GM12892 (cell line): ENCODE measurements around the gene LCE1F.

Experiments used
- POLR2A ChIP-seq: IDR thresholded peaks from 2 replicates; pipeline ENCODE4 v1.6.1; 2011; ENCODE audit warnings: low read depth, low read length, control low read depth
- POLR2AphosphoS5 ChIP-seq: IDR thresholded peaks from 2 replicates; pipeline ENCODE4 v1.6.1; 2011; ENCODE audit warnings: low read depth, low read length, control low read depth
- TAF1 ChIP-seq: IDR thresholded peaks from 2 replicates; pipeline ENCODE4 v1.6.1; 2011; ENCODE audit warnings: low read depth, mild to moderate bottlenecking, control low read depth, low read length, borderline replicate concordance

DNA sequence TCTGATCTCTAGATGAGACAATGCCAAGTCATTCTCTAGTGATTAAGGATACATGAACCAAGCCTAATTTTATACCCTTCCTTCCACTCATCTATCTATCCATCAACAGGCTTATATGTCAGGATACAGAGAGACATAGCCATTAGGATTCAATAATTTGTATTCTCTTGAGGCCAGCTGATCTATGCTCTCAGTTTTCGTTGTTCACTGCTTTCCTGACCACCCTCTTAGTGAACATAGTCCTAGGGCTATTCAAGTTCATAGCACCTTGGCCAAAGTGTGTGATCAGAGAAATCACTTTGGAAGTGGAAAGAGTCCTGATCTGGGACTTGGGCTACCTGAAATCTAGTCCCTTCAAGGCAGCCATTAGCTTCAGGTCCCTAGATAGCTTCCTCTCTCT lies 21.4 kb upstream of the LCE1F start:
- TF ChIP-seq POLR2A (no peak), POLR2AphosphoS5 (no peak), TAF1 (no peak)
